GM12892 (cell line): ENCODE results near the gene LYSMD2.
A peak's percentile ranks its signal among the peaks of the same experiment; 100 is the strongest.

Experiments used
- DNase-seq: peaks from one replicate; pipeline ENCODE4 v3.0.0; 2011; ENCODE audit not compliant: insufficient read length
- FAIRE-seq: peaks from 2 replicates; lab custom pipeline; 2011; peaks lifted over from hg19 to GRCh38; lab: Jason Lieb, UNC
- POLR2A ChIP-seq: IDR thresholded peaks from 2 replicates; pipeline ENCODE4 v1.6.1; 2011; ENCODE audit warnings: low read depth, low read length, control low read depth
- POLR2AphosphoS5 ChIP-seq: IDR thresholded peaks from 2 replicates; pipeline ENCODE4 v1.6.1; 2011; ENCODE audit warnings: low read depth, low read length, control low read depth
- TAF1 ChIP-seq: IDR thresholded peaks from 2 replicates; pipeline ENCODE4 v1.6.1; 2011; ENCODE audit warnings: low read depth, mild to moderate bottlenecking, control low read depth, low read length, borderline replicate concordance

Gene LYSMD2

DNA sequence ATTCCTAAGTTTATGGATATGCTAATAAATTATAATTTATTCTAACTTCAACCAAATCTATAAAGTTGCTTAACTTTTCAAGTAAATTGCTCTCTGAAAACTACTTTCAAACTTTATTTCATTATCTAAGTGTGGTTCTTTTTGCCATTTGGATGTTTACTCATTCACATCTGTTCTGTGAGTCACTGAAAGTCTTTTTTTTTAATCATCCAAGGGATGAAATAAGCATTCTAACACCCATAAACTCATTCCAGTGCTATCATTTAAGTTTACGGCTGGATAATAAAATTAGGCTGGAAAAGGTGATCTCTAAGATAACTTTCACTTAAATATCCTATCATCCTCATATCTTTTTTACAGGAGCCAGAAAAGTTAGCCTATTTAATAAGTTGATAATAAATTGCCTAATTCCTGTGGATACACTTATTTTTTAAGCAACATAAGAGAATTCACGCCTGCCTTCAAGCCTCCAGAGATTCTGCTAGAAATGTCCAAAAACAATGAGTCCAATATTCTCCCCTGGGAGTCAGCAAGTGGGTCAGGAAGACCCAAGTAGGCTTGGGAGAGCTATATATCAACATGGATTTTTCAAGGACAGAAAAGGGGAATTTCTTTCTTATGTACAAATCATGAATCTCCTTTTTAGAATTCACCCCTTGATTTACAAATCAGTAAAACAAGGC, 30.4 kb downstream of the LYSMD2 start:
- TF ChIP-seq TAF1 (no peak), POLR2AphosphoS5 (no peak), POLR2A (no peak)
- FAIRE-seq, result no peak

DNA sequence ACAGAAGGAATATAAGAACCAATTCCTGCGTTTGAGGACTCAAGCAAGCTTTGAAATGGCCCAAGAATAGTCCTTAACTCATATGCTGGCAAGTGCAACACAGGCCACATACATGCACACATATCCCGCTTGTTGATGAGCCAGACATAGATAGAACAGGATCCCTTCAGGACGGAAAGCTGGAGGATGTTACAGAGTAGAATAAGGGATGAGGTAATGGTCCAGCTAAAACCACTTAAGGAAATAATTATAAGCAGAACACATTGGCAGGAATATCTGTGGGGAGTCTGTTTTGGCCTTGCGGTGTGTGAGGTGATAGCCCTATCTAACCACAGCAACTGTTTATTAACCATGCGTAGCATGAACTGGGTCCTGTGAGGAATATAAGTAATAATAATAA, 31.2 kb downstream of the LYSMD2 start:
- FAIRE-seq, result no peak
- no peak for TF ChIP-seq TAF1
- no peak for TF ChIP-seq POLR2AphosphoS5
- no peak for TF ChIP-seq POLR2A
- no peak for DNase-seq

More for the DNA sequence above, 30.4 kb downstream of the LYSMD2 start:
- no peak for DNase-seq

DNA sequence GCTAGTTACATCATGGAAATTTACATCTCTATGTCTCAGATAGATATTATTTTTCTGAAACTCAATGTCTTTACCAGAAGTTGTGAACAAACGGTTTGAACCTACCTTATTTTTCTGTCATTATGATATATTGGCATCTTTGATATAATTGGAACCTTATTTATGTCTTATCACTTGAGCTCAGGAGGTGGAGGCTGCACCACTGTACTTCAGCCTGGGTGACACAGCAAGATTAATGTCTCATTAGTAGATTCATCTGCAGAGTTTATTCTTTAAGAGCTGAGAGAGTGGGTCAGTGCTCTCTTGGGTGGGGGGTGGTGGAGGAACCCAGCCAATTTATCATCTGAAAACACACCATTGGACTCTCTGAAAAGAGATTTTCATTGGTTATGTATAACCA, 34.7 kb downstream of the LYSMD2 start:
- FAIRE-seq (no peak), DNase-seq (no peak)
- no peak for TF ChIP-seq POLR2A

DNA sequence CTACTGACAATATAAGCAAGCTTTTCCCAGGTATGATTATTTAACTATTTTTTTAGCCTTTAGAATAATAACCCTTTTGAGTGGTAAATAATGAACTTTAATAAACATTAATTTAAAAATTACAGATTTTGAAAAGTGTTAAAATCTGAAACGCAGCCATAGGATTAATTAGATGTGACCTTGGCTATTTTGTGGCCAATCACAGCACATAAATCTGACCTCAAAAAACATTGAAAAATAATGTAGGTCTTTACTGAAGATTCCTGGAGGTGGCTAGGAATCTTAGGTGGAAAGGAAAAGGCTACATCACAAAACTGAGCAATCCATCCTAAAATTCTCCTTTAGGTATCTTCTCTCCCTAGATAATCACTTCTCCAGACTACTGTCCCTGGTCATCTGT, 38.1 kb downstream of the LYSMD2 start:
- DNase-seq (no peak), FAIRE-seq (no peak)
- TF ChIP-seq POLR2A (no peak), TAF1 (no peak), POLR2AphosphoS5 (no peak)

DNA sequence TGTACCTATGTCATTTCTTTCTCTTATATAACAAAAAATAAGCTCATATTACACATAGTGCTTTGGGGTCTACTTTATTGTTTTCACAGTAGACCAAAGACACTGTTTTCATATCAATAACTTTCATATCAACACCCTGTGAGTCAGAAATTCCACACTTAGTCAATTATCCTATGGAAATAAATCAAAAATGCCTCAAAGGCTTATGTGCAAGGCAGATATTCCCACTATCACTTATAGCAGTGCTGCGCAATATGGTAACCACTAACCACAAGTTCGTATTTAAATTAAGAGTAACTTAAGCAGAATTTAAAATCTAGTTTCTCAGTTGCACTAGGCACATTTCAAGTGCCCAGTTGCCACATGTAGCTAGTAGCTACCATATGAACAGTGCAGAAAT, 40.3 kb downstream of the LYSMD2 start:
- TF ChIP-seq TAF1 (no peak), POLR2AphosphoS5 (no peak), POLR2A (no peak)
- DNase-seq (no peak), FAIRE-seq (no peak)

DNA sequence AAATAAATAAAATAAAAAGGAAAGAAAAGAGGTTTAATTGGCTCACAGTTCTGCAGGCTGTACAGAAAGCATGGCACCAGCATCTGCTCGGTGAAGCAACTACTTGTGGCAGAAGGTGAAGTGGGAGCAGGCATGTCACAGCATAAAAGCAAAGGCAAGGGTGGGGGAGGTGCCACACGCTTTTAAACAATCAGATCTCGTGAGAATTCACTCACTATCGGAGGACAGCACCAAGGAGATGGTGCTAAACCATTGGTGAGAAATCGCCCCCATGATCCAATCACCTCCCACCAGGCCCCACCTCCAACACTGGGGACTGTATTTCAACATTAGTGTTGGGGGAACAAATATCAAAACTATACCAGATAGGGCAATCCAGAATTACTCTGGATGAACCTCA, 40.9 kb downstream of the LYSMD2 start:
- no peak for DNase-seq
- no peak for TF ChIP-seq TAF1
- TF ChIP-seq POLR2A, result no peak
- no peak for TF ChIP-seq POLR2AphosphoS5
- FAIRE-seq, result no peak

DNA sequence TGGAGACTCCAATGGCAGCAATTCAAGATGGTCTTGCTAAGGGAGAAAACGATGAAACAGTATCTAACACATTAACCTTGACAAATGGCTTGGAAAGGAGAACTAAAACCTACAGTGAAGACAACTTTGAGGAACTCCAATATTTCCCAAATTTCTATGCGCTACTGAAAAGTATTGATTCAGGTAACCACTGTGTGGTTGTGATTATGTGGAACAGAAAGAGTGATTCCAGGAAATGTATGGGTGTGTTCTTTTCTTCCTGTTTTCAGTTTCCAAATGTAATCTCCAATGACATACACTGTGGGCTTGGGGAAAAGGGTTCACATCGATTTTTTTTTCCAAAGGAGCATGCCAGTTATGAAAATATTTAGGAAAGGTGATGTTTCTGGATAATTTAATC, 45.3 kb downstream of the LYSMD2 start:
- no peak for DNase-seq
- no peak for TF ChIP-seq POLR2A
- TF ChIP-seq TAF1, result no peak
- no peak for TF ChIP-seq POLR2AphosphoS5
- peak; percentile 68 for FAIRE-seq

DNA sequence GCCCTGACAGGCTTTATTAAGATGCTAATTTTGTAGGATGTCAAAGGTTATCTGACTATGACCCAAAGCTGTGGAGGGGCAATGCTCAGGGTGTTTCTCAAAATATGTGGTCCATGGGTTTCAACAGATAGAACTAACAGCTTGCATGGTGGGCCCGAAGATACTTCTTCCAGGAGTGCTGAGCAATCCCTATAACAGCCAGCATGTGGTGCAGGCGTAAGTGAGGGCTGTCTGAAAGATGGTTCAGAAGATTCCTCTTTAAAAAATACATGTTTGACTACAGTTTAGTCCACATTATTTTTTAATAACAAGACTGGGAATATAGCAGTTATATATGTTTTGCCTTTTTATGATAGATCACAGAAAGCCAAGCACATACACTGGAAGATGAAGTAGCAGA, 48.6 kb downstream of the LYSMD2 start:
- no peak for FAIRE-seq
- DNase-seq, result no peak
- TF ChIP-seq POLR2A (no peak), TAF1 (no peak), POLR2AphosphoS5 (no peak)

DNA sequence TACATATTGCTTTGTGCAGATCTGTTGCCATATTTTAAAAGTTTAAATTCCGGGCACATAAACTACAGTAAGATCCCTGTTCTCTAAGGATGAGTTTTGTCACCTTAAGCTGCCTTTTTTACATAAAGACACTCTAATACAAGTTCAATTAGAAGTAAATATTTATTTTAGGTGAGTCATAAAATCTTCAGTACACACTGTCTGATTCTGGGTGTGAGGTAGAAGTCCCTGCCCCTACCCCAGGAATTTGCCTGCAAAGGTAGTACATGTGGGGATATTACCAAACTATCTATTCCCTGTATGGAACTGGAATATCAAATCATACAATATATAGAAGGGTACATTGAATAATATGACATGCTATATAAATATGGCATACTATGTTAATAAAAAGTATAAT, 49.9 kb downstream of the LYSMD2 start:
- no peak for DNase-seq
- TF ChIP-seq TAF1, result no peak
- no peak for TF ChIP-seq POLR2A
- no peak for TF ChIP-seq POLR2AphosphoS5
- no peak for FAIRE-seq

DNA sequence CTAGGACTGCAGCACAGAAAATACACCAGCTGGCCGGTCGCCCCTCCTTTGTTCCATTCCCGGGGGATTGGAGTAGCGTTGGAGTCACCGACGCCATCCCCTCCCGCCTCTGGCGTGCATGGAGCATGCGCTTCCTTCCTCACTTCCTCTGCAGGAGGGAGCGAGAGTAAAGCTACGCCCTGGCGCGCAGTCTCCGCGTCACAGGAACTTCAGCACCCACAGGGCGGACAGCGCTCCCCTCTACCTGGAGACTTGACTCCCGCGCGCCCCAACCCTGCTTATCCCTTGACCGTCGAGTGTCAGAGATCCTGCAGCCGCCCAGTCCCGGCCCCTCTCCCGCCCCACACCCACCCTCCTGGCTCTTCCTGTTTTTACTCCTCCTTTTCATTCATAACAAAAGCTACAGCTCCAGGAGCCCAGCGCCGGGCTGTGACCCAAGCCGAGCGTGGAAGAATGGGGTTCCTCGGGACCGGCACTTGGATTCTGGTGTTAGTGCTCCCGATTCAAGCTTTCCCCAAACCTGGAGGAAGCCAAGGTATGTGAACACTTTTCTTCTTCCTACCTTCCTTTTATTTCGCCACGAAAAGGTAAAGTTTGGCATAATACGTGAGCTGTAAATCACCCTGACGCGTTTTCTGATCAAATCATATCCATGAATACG, 56.0 kb downstream of the LYSMD2 start, which contains the start of gene SCG3:
SCG3 (plus strand) TSS at position 201 of the 661 bp plus-strand sequence; CDS start at position 454, 253 bp downstream.
- FAIRE-seq, result no peak
- DNase-seq, result no peak
- TF ChIP-seq POLR2AphosphoS5 (no peak), POLR2A (no peak), TAF1 (no peak)

DNA sequence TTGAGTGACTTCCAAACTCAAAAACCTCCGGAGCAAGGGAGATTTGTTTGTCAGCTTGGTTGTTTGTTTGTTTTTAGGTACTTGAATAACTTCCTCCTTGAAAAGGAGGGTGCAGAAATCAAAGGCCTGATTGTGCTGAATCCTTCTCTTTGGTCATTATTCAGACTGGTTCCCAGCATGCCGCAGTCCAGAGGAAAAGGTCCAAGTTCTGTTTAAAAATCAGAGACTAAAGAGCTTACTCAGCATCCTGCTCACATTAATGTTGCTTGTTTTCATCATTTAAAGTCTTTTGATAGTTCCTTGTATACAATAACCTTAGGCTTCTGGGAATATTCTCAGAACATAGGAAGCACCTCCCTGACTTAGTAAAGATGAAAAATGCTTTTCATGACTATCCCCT, 57.1 kb downstream of the LYSMD2 start:
- DNase-seq, result no peak
- no peak for TF ChIP-seq POLR2A
- no peak for TF ChIP-seq POLR2AphosphoS5
- TF ChIP-seq TAF1, result no peak
- FAIRE-seq, result no peak

DNA sequence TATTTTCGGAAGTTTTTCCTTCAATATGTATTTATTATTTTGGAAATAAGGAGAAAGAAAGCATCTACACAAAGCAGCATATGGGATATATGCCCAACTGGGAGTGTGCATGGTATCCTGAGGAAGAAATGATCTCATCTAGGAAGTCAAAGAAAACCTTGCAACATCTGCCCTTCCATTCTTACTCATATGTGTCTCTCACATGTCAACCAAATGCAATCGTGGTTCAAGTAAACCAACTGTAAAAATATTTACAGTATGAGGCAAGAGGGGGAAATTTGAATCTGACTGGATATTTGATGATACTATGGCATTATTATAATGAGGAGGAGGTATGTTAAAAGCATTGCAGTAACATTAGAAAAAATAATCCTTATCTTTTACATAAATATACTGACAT, 59.4 kb downstream of the LYSMD2 start:
- no peak for FAIRE-seq
- TF ChIP-seq TAF1 (no peak), POLR2AphosphoS5 (no peak), POLR2A (no peak)
- no peak for DNase-seq
